ENCODE measurements around the gene HSPD1. TPM values are rescaled to one million over a fixed set of nuclear protein-coding genes. Genes with fewer than 3 reads are reported as not detected.

Gene HSPD1
- total RNA-seq, 4 donors from 2014 or later: 75.9 to 149 (median 108) TPM

DNA sequence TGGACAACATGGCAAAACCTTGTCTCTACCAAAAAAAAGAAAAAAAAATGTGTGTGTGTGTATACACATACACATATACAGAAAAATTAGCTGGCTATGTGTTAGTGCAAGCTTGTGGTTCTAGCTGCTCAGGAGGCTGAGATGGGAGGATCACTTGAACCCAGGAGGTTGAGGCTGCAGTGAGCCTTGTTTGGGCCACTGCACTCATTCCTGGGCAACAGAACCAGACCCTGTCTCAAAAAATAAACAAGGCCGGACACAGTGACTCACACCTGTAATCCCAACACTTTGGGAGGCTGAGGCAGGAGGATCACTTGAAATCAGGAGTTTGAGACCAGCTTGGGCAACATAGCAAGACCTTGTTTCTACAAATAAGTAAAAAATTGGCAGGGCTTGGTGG, 44.2 kb downstream of the HSPD1 start:
- in situ Hi-C loops (cut with MboI; ENCODE audit: low pct_ligation_motif_present in 1 of 4, low pct_unique_long_range_greater_than_20kb in 1 of 4, low sequenced_read_pairs in 3 of 4): no loop called here
- no peaks in the 10 kb centered on the region for H3K9me3 ChIP-seq
- 87% methylated on average over 1 of the region's 1 CpG; no CpG with 5 or more reads in 1 of the 2 donors for WGBS, 2 donors (ENCODE audit: low coverage in 1 of 2)

GRCh38 chr2:197454923-197455322, 44.7 kb downstream of the HSPD1 start:
- peaks cover 10 to 49% (median 18%) of the 10 kb centered on the region in 4 donors for H3K4me1 ChIP-seq
- H3K4me3 ChIP-seq: peak overlapping the region in 2 of 4 donors; percentile 88 to 93
- no peaks in the 10 kb centered on the region for H3K27me3 ChIP-seq
- intact Hi-C loops (cut with DNase I; ENCODE audit: low total_unique reads) (no loop called here), in situ Hi-C loops (cut with MboI; ENCODE audit: low pct_ligation_motif_present in 1 of 4, low pct_unique_long_range_greater_than_20kb in 1 of 4, low sequenced_read_pairs in 3 of 4) (no loop called here)
- H3K9me3 ChIP-seq: no peaks in the 10 kb centered on the region
- peak overlapping the region in 2 of 4 donors; percentile 98 to 99 for H3K27ac ChIP-seq
- TF ChIP-seq POLR2AphosphoS5 (IDR thresholded peaks at IDR 0.05) (no peak), EP300 (IDR thresholded peaks at IDR 0.05; ENCODE audit: low read depth) (no peak), POLR2A (IDR thresholded peaks at IDR 0.05) (no peak)
- TF ChIP-seq, protein P1, sequence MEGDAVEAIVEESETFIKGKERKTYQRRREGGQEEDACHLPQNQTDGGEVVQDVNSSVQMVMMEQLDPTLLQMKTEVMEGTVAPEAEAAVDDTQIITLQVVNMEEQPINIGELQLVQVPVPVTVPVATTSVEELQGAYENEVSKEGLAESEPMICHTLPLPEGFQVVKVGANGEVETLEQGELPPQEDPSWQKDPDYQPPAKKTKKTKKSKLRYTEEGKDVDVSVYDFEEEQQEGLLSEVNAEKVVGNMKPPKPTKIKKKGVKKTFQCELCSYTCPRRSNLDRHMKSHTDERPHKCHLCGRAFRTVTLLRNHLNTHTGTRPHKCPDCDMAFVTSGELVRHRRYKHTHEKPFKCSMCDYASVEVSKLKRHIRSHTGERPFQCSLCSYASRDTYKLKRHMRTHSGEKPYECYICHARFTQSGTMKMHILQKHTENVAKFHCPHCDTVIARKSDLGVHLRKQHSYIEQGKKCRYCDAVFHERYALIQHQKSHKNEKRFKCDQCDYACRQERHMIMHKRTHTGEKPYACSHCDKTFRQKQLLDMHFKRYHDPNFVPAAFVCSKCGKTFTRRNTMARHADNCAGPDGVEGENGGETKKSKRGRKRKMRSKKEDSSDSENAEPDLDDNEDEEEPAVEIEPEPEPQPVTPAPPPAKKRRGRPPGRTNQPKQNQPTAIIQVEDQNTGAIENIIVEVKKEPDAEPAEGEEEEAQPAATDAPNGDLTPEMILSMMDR (IDR thresholded peaks at IDR 0.05): no peak
- no peaks in the 10 kb centered on the region for H3K36me3 ChIP-seq
- 75 to 76% methylated on average over 2 of the region's 2 CpGs for WGBS, 2 donors (ENCODE audit: low coverage in 1 of 2)
- DNase-seq: no peak

More for the DNA sequence above, 44.2 kb downstream of the HSPD1 start:
- Histone ChIP-seq H3K27me3 (no peaks in the 10 kb centered on the region), H3K4me3 (no peak overlapping the region), H3K36me3 (peaks cover 0 to 4% (median 0%) of the 10 kb centered on the region in 4 donors), H3K27ac (no peak overlapping the region), H3K4me1 (peaks cover 10 to 54% (median 21%) of the 10 kb centered on the region in 4 donors)
- no peak for DNase-seq
- TF ChIP-seq, protein P1 (IDR thresholded peaks at IDR 0.05): no peak
- TF ChIP-seq POLR2A (IDR thresholded peaks at IDR 0.05): no peak
- no peak for TF ChIP-seq POLR2AphosphoS5 (IDR thresholded peaks at IDR 0.05)
- TF ChIP-seq EP300 (IDR thresholded peaks at IDR 0.05; ENCODE audit: low read depth): no peak
- intact Hi-C loops (cut with DNase I; ENCODE audit: low total_unique reads): no loop called here

GRCh38 chr2:197453914-197454398, 45.7 kb downstream of the HSPD1 start:
- in situ Hi-C loops (cut with MboI; ENCODE audit: low pct_ligation_motif_present in 1 of 4, low pct_unique_long_range_greater_than_20kb in 1 of 4, low sequenced_read_pairs in 3 of 4): no loop called here
- 0 to 1% methylated on average over 6 to 11 of the region's 11 CpGs for WGBS, 2 donors (ENCODE audit: low coverage in 1 of 2)
- peak in 2 of 3 donors; percentile 48 to 63 for TF ChIP-seq POLR2AphosphoS5 (IDR thresholded peaks at IDR 0.05)
- no peak for TF ChIP-seq EP300 (IDR thresholded peaks at IDR 0.05; ENCODE audit: low read depth)
- Histone ChIP-seq H3K4me1 (peaks cover 10 to 40% (median 17%) of the 10 kb centered on the region in 4 donors), H3K4me3 (peak overlapping the region; percentile 54 to 93 (median 88)), H3K36me3 (no peaks in the 10 kb centered on the region), H3K9me3 (no peaks in the 10 kb centered on the region), H3K27ac (peak overlapping the region; percentile 93 to 100 (median 98)), H3K27me3 (no peaks in the 10 kb centered on the region)
- intact Hi-C loops (cut with DNase I; ENCODE audit: low total_unique reads): no loop called here
- DNase-seq: peak; percentile 77

- H3K27me3 ChIP-seq: no peaks in the 10 kb centered on the region
- intact Hi-C loops (cut with DNase I; ENCODE audit: low total_unique reads) (no loop called here), in situ Hi-C loops (cut with MboI; ENCODE audit: low pct_ligation_motif_present in 1 of 4, low pct_unique_long_range_greater_than_20kb in 1 of 4, low sequenced_read_pairs in 3 of 4) (no loop called here)
- H3K9me3 ChIP-seq: no peaks in the 10 kb centered on the region
- H3K4me3 ChIP-seq: peak within 1 kb of the TSS; percentile 54 to 93 (median 88)
- no peaks in the 10 kb centered on the region for H3K36me3 ChIP-seq
- 0% methylated on average over 69 of the region's 70 CpGs; no CpG with 5 or more reads in 1 of the 2 donors for WGBS, 2 donors (ENCODE audit: low coverage in 1 of 2)
- peaks cover 10 to 33% (median 15%) of the 10 kb centered on the region in 4 donors for H3K4me1 ChIP-seq
- peak within 1 kb of the TSS; percentile 93 to 100 (median 98) for H3K27ac ChIP-seq
- DNase-seq: peak; percentile 99
- TF ChIP-seq EP300 (IDR thresholded peaks at IDR 0.05; ENCODE audit: low read depth) (peak; percentile 64), POLR2AphosphoS5 (IDR thresholded peaks at IDR 0.05) (peak; percentile 88 to 94 (median 92)), POLR2A (IDR thresholded peaks at IDR 0.05) (peak; percentile 97)
- TF ChIP-seq, protein P1 (IDR thresholded peaks at IDR 0.05): peak in 3 of 5 experiments; percentile 10 to 40 (median 29)
Observed at GRCh38 chr2:197453123-197453913, 46.3 kb downstream of the HSPD1 start, which contains the start of gene COQ10B. Gene COQ10B (plus strand): TSS chr2:197453552. CDS start chr2:197453561, 9 bp downstream.
